ENCODE measurements around the gene TRPC5OS.

Gene TRPC5OS

GRCh38 chrX:111875881-111876280, at the start of gene TRPC5OS:
TSS of gene TRPC5OS (plus strand) at chrX:111876181. CDS start at chrX:111901850, 25,669 bp downstream.
- no peak for DNase-seq

- DNase-seq: no peak
Measured at GRCh38 chrX:111829345-111829744, 46.6 kb upstream of the TRPC5OS start.

- no peak for DNase-seq
Measured at GRCh38 chrX:111830571-111830970, 45.4 kb upstream of the TRPC5OS start.

- peak; percentile 46 for DNase-seq
Measured at GRCh38 chrX:111831343-111831742, 44.6 kb upstream of the TRPC5OS start.

- DNase-seq: peak; percentile 55
Measured at GRCh38 chrX:111837197-111837596, 38.8 kb upstream of the TRPC5OS start.

- DNase-seq: no peak
Measured at GRCh38 chrX:111847491-111848133, 28.4 kb upstream of the TRPC5OS start.

- no peak for DNase-seq
Measured at GRCh38 chrX:111848541-111848940, 27.4 kb upstream of the TRPC5OS start.

GRCh38 chrX:111850975-111851374, 25.0 kb upstream of the TRPC5OS start:
- no peak for DNase-seq

GRCh38 chrX:111854556-111855490, 21.2 kb upstream of the TRPC5OS start:
- no peak for DNase-seq

- no peak for DNase-seq
Measured at GRCh38 chrX:111857534-111858060, 18.4 kb upstream of the TRPC5OS start.

- no peak for DNase-seq
Measured at GRCh38 chrX:111861605-111862004, 14.4 kb upstream of the TRPC5OS start.

GRCh38 chrX:111867236-111867635, 8.7 kb upstream of the TRPC5OS start:
- no peak for DNase-seq

GRCh38 chrX:111868726-111869638, 7.0 kb upstream of the TRPC5OS start:
- DNase-seq: no peak

GRCh38 chrX:111869639-111870034, 6.3 kb upstream of the TRPC5OS start:
- DNase-seq: peak; percentile 12

- DNase-seq: no peak
Measured at GRCh38 chrX:111874241-111874640, 1.7 kb upstream of the TRPC5OS start.

- DNase-seq: no peak
Measured at GRCh38 chrX:111876646-111877045, 665 bp downstream of the TRPC5OS start.

- DNase-seq: no peak
Measured at GRCh38 chrX:111877681-111878080, 1.7 kb downstream of the TRPC5OS start.

GRCh38 chrX:111880735-111881134, 4.8 kb downstream of the TRPC5OS start:
- no peak for DNase-seq

- no peak for DNase-seq
Measured at GRCh38 chrX:111881715-111882114, 5.7 kb downstream of the TRPC5OS start.

- DNase-seq: no peak
Measured at GRCh38 chrX:111886678-111887077, 10.7 kb downstream of the TRPC5OS start.

GRCh38 chrX:111888600-111888999, 12.6 kb downstream of the TRPC5OS start:
- no peak for DNase-seq

GRCh38 chrX:111892375-111892774, 16.4 kb downstream of the TRPC5OS start:
- no peak for DNase-seq

- DNase-seq: no peak
Measured at GRCh38 chrX:111896148-111896547, 20.2 kb downstream of the TRPC5OS start.
